GM12891 (cell line): ENCODE measurements around the gene INSYN2B.

ENCODE experiments used
- POLR2A ChIP-seq: IDR thresholded peaks from 2 replicates; pipeline ENCODE4 v1.6.1; 2011; ENCODE audit warnings: low read depth, low read length, control low read depth
- POLR2AphosphoS5 ChIP-seq: IDR thresholded peaks from 2 replicates; pipeline ENCODE4 v1.6.1; 2011; ENCODE audit warnings: low read depth, low read length, control low read depth
- SPI1 ChIP-seq: IDR thresholded peaks from 2 replicates; pipeline ENCODE4 v1.6.1; 2011; ENCODE audit warnings: low read depth, low read length, control low read depth
- TAF1 ChIP-seq: IDR thresholded peaks from 2 replicates; pipeline ENCODE4 v1.6.1; 2011; ENCODE audit warnings: low read depth, low read length, control low read depth

DNA sequence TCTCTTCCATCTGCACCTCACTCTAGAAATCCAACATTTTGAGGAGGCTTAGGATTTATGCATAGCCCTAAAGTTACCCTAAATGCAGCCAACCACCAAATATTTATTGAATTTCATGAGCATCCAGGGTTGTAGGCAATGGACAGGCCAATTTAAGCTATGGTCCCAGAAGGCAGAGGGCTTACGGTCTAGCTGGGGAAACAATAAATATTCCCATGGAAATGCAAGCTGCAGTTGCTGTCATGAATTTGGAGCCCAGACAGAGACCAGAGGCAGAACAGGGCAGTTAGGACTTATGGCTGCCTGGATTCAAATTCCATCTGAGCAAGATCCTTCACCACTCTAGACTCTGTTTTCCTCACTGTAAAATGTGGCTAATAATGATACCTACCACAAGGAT is 9.1 kb upstream of the INSYN2B start:
- no peak for TF ChIP-seq POLR2A
- TF ChIP-seq POLR2AphosphoS5 = no peak
- no peak for TF ChIP-seq TAF1
- TF ChIP-seq SPI1 = no peak
